WERI-Rb-1 (cell line): ENCODE measurements around the gene RPRD1B.
A peak's percentile ranks its signal among the peaks of the same experiment; 100 is the strongest.

ENCODE experiments used
- DNase-seq: peaks from one replicate; pipeline ENCODE4 v3.0.0-alpha.2; 2020
- H3K27ac ChIP-seq: fragments of 250-450 bp; sonication (Bioruptor Pico); 2 replicates; pipeline ENCODE4 v1.5.1; 2020; ENCODE audit warnings: mild to moderate bottlenecking, moderate library complexity
- H3K27me3 ChIP-seq: fragments of 250-450 bp; sonication (Bioruptor Pico); 2 replicates; pipeline ENCODE4 v1.5.1; 2021; ENCODE audit warnings: mild to moderate bottlenecking, low read depth, moderate library complexity; ENCODE audit not compliant: insufficient read depth, severe bottlenecking
- H3K36me3 ChIP-seq: fragments of 250-450 bp; sonication (Bioruptor Pico); 2 replicates; pipeline ENCODE4 v1.5.1; 2020; ENCODE audit warnings: mild to moderate bottlenecking, moderate library complexity
- H3K4me3 ChIP-seq: 2 replicates; pipeline ENCODE4 v1.5.1; 2011; ENCODE audit warnings: low read depth, mild to moderate bottlenecking, control low read depth, low read length
- H3K9me3 ChIP-seq: fragments of 250-450 bp; sonication (Bioruptor Pico); 2 replicates; pipeline ENCODE4 v1.5.1; 2021; ENCODE audit warnings: mild to moderate bottlenecking, moderate library complexity; ENCODE audit not compliant: severe bottlenecking
- CTCF ChIP-seq: IDR thresholded peaks from 2 replicates; pipeline ENCODE4 v1.5.1; 2011; ENCODE audit warnings: low read depth, mild to moderate bottlenecking, control low read depth, inconsistent platforms, low read length

RPRD1B gene

GRCh38 chr20:38055294-38055693 lies 21.7 kb downstream of the RPRD1B start:
- no peak for DNase-seq
- peaks cover 58% of the 10 kb centered on the region for H3K36me3 ChIP-seq
- H3K9me3 ChIP-seq, result no peaks in the 10 kb centered on the region
- H3K27me3 ChIP-seq, result no peaks in the 10 kb centered on the region
- TF ChIP-seq CTCF, result no peak
- H3K4me3 ChIP-seq, result no peak overlapping the region
- H3K27ac ChIP-seq, result no peak overlapping the region

- Histone ChIP-seq H3K27me3 (no peaks in the 10 kb centered on the region), H3K27ac (no peak overlapping the region), H3K9me3 (no peaks in the 10 kb centered on the region), H3K36me3 (peaks cover 60% of the 10 kb centered on the region), H3K4me3 (no peak overlapping the region)
- no peak for DNase-seq
- no peak for TF ChIP-seq CTCF
Measured at GRCh38 chr20:38055848-38056247, 22.3 kb downstream of the RPRD1B start.

- Histone ChIP-seq H3K4me3 (no peak overlapping the region), H3K36me3 (peaks cover 62% of the 10 kb centered on the region), H3K27ac (no peak overlapping the region), H3K27me3 (no peaks in the 10 kb centered on the region), H3K9me3 (no peaks in the 10 kb centered on the region)
- DNase-seq, result peak; percentile 87
- peak; percentile 77 for TF ChIP-seq CTCF
Measured at GRCh38 chr20:38057351-38057972, 23.9 kb downstream of the RPRD1B start.

GRCh38 chr20:38059832-38060231 lies 26.3 kb downstream of the RPRD1B start:
- Histone ChIP-seq H3K9me3 (no peaks in the 10 kb centered on the region), H3K27ac (no peak overlapping the region), H3K36me3 (peaks cover 76% of the 10 kb centered on the region), H3K4me3 (no peak overlapping the region), H3K27me3 (no peaks in the 10 kb centered on the region)
- no peak for TF ChIP-seq CTCF
- no peak for DNase-seq

- peaks cover 83% of the 10 kb centered on the region for H3K36me3 ChIP-seq
- no peak overlapping the region for H3K4me3 ChIP-seq
- no peak overlapping the region for H3K27ac ChIP-seq
Measured at GRCh38 chr20:38060536-38060935, 27.0 kb downstream of the RPRD1B start.

More at GRCh38 chr20:38060536-38060935, 27.0 kb downstream of the RPRD1B start:
- H3K9me3 ChIP-seq, result no peaks in the 10 kb centered on the region
- TF ChIP-seq CTCF, result no peak
- H3K27me3 ChIP-seq, result no peaks in the 10 kb centered on the region
- no peak for DNase-seq
